ENCODE measurements around the gene C2orf69. TPM values are rescaled to one million over a fixed set of nuclear protein-coding genes. Genes with fewer than 3 reads are reported as not detected.

C2orf69 gene, protein sequence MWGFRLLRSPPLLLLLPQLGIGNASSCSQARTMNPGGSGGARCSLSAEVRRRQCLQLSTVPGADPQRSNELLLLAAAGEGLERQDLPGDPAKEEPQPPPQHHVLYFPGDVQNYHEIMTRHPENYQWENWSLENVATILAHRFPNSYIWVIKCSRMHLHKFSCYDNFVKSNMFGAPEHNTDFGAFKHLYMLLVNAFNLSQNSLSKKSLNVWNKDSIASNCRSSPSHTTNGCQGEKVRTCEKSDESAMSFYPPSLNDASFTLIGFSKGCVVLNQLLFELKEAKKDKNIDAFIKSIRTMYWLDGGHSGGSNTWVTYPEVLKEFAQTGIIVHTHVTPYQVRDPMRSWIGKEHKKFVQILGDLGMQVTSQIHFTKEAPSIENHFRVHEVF
- 32.0 and 32.3 TPM in 2 replicates for total RNA-seq (2021; fragmentation: NEBNext Ultra II Directional; extraction: Animal tissue kit (Norgen Biotek cat#: 25700))
- 3.9 and 5.1 TPM in 2 replicates for polyA plus RNA-seq (2011; rRNA removed)
- 5.4 TPM for polyA plus RNA-seq (2011; cell fraction: cytosol; rRNA removed)
- polyA plus RNA-seq (2011; cell fraction: nucleus; rRNA removed), result 7.3 TPM
- 6.6 to 16.7 TPM (median 8.8 TPM) in 4 replicates for polyA plus RNA-seq (2012, experiment 1 of 2)
- 1.3 TPM for polyA plus RNA-seq (2012, experiment 2 of 2)
- polyA plus RNA-seq (2013, experiment 1 of 2), result 21.8 TPM
- 20.3 TPM for polyA plus RNA-seq (2013, experiment 2 of 2)
- polyA minus RNA-seq (2011; rRNA and poly(A)+ RNA removed), result 6.7 and 9.7 TPM in 2 replicates
- polyA minus RNA-seq (2011; cell fraction: cytosol; rRNA and poly(A)+ RNA removed), result 9.2 TPM
- 29.8 TPM for polyA minus RNA-seq (2011; cell fraction: nucleus; rRNA and poly(A)+ RNA removed)
- long read RNA-seq, experiment 1, transcript C2orf69-201 (2 exons, 3,728 nt), result major isoform, 6 of 28 reads
- long read RNA-seq, experiment 1, partial matches to known transcripts, result 20 of 28 reads
- long read RNA-seq, experiment 1, other reads (novel, unspliced or antisense), result 2 of 28 reads
- long read RNA-seq, experiment 2, partial matches to known transcripts, result 0 of 2 reads
- long read RNA-seq, experiment 2, other reads (novel, unspliced or antisense), result 2 of 2 reads

DNA sequence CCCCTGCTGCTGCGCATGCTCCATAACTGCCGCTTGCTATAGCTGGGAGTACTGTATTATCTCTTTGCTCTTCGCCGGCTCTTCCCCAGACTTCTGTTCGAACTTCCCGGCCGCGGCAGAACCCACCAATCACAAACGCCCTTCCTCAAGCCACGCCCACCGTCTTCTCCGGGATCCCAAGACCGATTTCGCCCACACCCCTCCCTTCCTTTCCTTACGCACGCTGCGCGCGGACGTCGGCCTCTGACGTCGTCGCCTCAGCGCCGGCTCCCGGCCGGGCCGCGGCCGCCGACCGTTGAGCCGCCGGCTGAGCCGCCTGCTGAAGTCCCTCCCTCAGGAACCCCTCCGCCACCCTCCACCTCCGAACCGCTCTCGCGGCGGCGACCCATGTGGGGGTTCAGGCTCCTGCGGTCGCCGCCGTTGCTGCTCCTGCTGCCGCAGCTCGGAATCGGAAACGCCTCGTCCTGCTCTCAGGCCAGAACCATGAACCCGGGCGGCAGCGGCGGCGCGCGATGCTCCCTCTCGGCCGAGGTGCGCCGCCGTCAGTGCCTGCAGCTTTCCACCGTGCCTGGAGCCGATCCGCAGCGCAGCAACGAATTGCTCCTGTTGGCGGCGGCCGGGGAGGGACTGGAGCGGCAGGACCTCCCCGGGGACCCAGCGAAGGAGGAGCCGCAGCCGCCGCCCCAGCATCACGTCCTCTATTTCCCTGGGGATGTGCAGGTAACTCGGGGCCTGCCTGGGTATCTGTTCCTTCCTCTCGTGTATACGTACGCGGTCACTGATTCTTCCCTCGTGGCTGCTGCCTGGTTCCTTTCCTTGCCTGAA, at the start of gene C2orf69:
Gene C2orf69 (plus strand): TSS at position 242 of the 825 bp plus-strand sequence. CDS start 146 bp downstream, at position 388.
- H2BK15ac ChIP-seq (ENCODE audit: low read length), result no peak within 1 kb of the TSS
- FAIRE-seq, result peak; percentile 91
- 1% methylated on average over 76 of the region's 85 CpGs; no CpG with 5 or more reads in 1 of the 2 experiments for WGBS, 2 experiments (ENCODE audit: extremely low coverage in 1 of 2, insufficient coverage in 1 of 2, insufficient read length in 1 of 2, insufficient replicate concordance in 2 of 2, low coverage in 1 of 2, low lambda C conversion rate in 2 of 2, missing lambda C conversion rate in 1 of 2)
- H4K20me1 ChIP-seq (replicated peaks in 1 of 2; ENCODE audit: control insufficient read depth in 1 of 2, insufficient read depth in 2 of 2, low read length in 2 of 2), result peaks cover 1% of the 10 kb centered on the region in 2 experiments
- H3K23me2 ChIP-seq (ENCODE audit: low read depth, low read length), result no peaks in the 10 kb centered on the region; the same call in none of the 2 replicates
- peak within 1 kb of the TSS; percentile 6 for H3K4ac ChIP-seq (replicated peaks; ENCODE audit: insufficient read length, low read depth, low read length)
- H4K91ac ChIP-seq (replicated peaks; ENCODE audit: insufficient read length, low read length), result peak within 1 kb of the TSS; percentile 63
- no peaks in the 10 kb centered on the region for H3K27me3 ChIP-seq (replicated peaks in 1 of 4; ENCODE audit: control insufficient read depth in 3 of 4, extremely low read depth in 1 of 4, insufficient read depth in 3 of 4, low read length in 3 of 4)
- H3K56ac ChIP-seq (replicated peaks; ENCODE audit: insufficient read length, low read depth, low read length), result peak within 1 kb of the TSS; percentile 89
- no peak within 1 kb of the TSS for H3K23ac ChIP-seq (ENCODE audit: insufficient read length)
- no peak within 1 kb of the TSS for H2BK120ac ChIP-seq (replicated peaks; ENCODE audit: low read depth, low read length)
- peaks cover 32 to 45% of the 10 kb centered on the region in 2 experiments for H3K79me2 ChIP-seq (ENCODE audit: control insufficient read depth in 1 of 2, insufficient read depth in 2 of 2, low read length in 2 of 2)
- no peak within 1 kb of the TSS for H3K14ac ChIP-seq (ENCODE audit: insufficient read length)
- H3K79me1 ChIP-seq (ENCODE audit: low read depth, low read length), result no peaks in the 10 kb centered on the region
- H3K4me1 ChIP-seq (replicated peaks in 1 of 4; ENCODE audit: control insufficient read depth in 3 of 4, insufficient read depth in 4 of 4, low read length in 3 of 4), result peaks cover 0 to 3% (median 0%) of the 10 kb centered on the region in 4 experiments; a peak in 2 of 7 replicates
- peak within 1 kb of the TSS; percentile 88 to 97 (median 92) for H3K4me3 ChIP-seq (ENCODE audit: extremely low read depth in 1 of 4, insufficient read depth in 2 of 4, low read depth in 3 of 4, low read length in 4 of 4)
- peak within 1 kb of the TSS; percentile 91 for H3K18ac ChIP-seq (ENCODE audit: extremely low read depth, low read length)
- H2BK5ac ChIP-seq (ENCODE audit: low read depth, low read length), result peak within 1 kb of the TSS; percentile 91
- peak within 1 kb of the TSS; percentile 81 to 89 for H3K4me2 ChIP-seq (ENCODE audit: insufficient read depth in 1 of 2, low read depth in 2 of 2, low read length in 2 of 2)
- CTCF ChIA-PET (ENCODE audit: partially characterized antibody), result interaction anchor here (0.7 to 1.6 kb wide), 4 partner anchors 28 to 440 kb away, joined by 3 read pairs; no protein-coding TSS in a partner anchor
- H2AK5ac ChIP-seq (ENCODE audit: low read depth, low read length), result peak within 1 kb of the TSS; percentile 16; the same call in 1 of the 2 replicates
- peak within 1 kb of the TSS; percentile 85 for H2BK12ac ChIP-seq (ENCODE audit: low read depth, low read length)
- H3K9me3 ChIP-seq (ENCODE audit: insufficient read depth in 2 of 2, low read depth in 1 of 2, low read length in 1 of 2), result peaks cover 4% of the 10 kb centered on the region in 2 experiments
- H2BK20ac ChIP-seq (ENCODE audit: low read length), result no peak within 1 kb of the TSS
- H3K36me3 ChIP-seq (ENCODE audit: control insufficient read depth in 2 of 4, insufficient read depth in 4 of 4, low read length in 3 of 4), result peaks cover 0 to 22% (median 8%) of the 10 kb centered on the region in 4 experiments; a peak in 4 of 8 replicates
- peak within 1 kb of the TSS; percentile 98 for H2AFZ ChIP-seq (ENCODE audit: low read length)
- peak within 1 kb of the TSS; percentile 94 for H3K27ac ChIP-seq (ENCODE audit: low read depth, low read length)
- H3K9ac ChIP-seq (replicated peaks in 1 of 4; ENCODE audit: extremely low read depth in 1 of 4, low read depth in 3 of 4, low read length in 3 of 4), result peak within 1 kb of the TSS; percentile 91 to 94 (median 93)
- peak within 1 kb of the TSS; percentile 90 for H4K5ac ChIP-seq (ENCODE audit: insufficient read length, low read depth, low read length)
- DNase-seq (ENCODE audit: low read depth in 1 of 2, low spot score in 2 of 2), result peak; percentile 99
- H4K8ac ChIP-seq (ENCODE audit: extremely low read depth, insufficient read depth, low read length), result peak within 1 kb of the TSS; percentile 98
- POLR2A ChIA-PET (ENCODE audit: partially characterized antibody), result interaction anchor here (0.6 to 2.7 kb wide), 13 partner anchors 9 to 622 kb away, joined by 3 to 14 read pairs (median 5); no protein-coding TSS in a partner anchor
- TF ChIP-seq GTF2F1 (IDR thresholded peaks at IDR 0.05; ENCODE audit: borderline replicate concordance, low read depth, low read length), result no peak
- no peak for TF ChIP-seq GABPA (IDR thresholded peaks at IDR 0.05; ENCODE audit: borderline replicate concordance, insufficient read depth, low read length)
- TF ChIP-seq, protein P1, sequence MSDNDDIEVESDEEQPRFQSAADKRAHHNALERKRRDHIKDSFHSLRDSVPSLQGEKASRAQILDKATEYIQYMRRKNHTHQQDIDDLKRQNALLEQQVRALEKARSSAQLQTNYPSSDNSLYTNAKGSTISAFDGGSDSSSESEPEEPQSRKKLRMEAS (IDR thresholded peaks at IDR 0.05), result peak; percentile 4; the same call in 1 of the 2 replicates
- peak; percentile 97 for TF ChIP-seq RBBP5 (IDR thresholded peaks at IDR 0.05; ENCODE audit: borderline replicate concordance, low read depth, low read length)
- peak; percentile 73 for TF ChIP-seq TAF1 (IDR thresholded peaks at IDR 0.05; ENCODE audit: low read depth, low read length)
- no peak for TF ChIP-seq SIRT6 (IDR thresholded peaks at IDR 0.05; ENCODE audit: low read length)

Data from H1 (cell line).